ENCODE results near the gene MTR.

Gene MTR

DNA sequence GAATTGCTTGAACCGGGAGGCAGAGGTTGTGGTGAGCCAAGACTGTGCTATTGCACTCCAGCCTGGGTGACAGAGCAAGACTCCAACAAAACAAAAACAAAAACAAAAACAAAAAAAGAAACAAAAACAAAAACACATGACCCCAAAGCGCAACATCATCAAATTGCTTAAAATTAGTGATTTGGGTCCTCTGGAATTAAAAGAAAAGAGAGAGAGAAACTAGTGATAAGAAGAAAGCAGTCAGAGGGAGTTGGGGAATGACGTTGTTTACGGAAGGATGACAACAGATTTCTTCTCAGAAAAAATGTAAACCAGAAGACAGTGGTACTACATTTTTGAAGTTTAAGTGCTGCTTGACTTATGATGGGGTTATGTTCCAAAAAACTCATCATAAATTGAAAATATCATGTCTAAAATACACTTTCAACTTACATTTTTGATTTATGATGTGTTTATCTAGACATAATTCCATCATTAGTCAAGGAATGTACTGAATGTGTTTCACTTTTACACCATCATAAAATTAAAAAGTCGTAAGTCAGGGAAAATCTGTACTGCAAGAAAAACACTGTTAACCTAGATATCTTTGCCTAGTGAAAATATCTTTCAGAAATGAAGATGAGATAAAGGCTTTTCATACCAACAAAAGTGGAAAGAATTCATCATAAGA lies 121.2 kb downstream of the MTR start:
- TF ChIP-seq, protein P1, sequence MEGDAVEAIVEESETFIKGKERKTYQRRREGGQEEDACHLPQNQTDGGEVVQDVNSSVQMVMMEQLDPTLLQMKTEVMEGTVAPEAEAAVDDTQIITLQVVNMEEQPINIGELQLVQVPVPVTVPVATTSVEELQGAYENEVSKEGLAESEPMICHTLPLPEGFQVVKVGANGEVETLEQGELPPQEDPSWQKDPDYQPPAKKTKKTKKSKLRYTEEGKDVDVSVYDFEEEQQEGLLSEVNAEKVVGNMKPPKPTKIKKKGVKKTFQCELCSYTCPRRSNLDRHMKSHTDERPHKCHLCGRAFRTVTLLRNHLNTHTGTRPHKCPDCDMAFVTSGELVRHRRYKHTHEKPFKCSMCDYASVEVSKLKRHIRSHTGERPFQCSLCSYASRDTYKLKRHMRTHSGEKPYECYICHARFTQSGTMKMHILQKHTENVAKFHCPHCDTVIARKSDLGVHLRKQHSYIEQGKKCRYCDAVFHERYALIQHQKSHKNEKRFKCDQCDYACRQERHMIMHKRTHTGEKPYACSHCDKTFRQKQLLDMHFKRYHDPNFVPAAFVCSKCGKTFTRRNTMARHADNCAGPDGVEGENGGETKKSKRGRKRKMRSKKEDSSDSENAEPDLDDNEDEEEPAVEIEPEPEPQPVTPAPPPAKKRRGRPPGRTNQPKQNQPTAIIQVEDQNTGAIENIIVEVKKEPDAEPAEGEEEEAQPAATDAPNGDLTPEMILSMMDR (IDR thresholded peaks at IDR 0.05; ENCODE audit: extremely low read depth, missing control alignments): no peak
- DNase-seq (ENCODE audit: low spot score): no peak

DNA sequence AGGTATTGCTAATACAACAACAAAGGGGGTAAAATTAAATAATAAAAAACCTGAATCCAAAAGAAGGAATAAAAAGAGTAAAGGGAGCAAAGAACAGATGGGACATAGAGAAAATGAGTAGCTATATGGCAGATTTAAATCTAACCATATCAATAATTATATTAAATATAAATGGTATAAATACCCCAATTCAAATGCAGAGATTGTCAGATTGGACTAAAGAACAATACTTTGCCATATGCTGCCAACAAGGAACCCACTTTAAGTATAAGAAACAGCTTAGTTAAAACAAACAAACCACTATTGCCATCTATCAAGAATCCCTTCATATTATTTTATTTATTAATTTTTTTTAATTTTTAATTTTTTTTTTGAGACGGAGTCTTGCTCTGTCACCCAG lies 122.4 kb downstream of the MTR start:
- no peak for DNase-seq (ENCODE audit: low spot score)
- TF ChIP-seq, protein P1 (IDR thresholded peaks at IDR 0.05; ENCODE audit: extremely low read depth, missing control alignments): no peak

- DNase-seq (ENCODE audit: low spot score): no peak
These were observed 125.3 kb downstream of the MTR start for GRCh38 chr1:236920286-236920894.

GRCh38 chr1:236921610-236922009 lies 126.5 kb downstream of the MTR start:
- no peak for DNase-seq (ENCODE audit: low spot score)

More at GRCh38 chr1:236920286-236920894, 125.3 kb downstream of the MTR start:
- TF ChIP-seq, protein P1 (IDR thresholded peaks at IDR 0.05; ENCODE audit: extremely low read depth, missing control alignments): no peak

GRCh38 chr1:236922190-236922589 lies 127.1 kb downstream of the MTR start:
- no peak for DNase-seq (ENCODE audit: low spot score)
- TF ChIP-seq, protein P1 (IDR thresholded peaks at IDR 0.05; ENCODE audit: extremely low read depth, missing control alignments): no peak

More at GRCh38 chr1:236921610-236922009, 126.5 kb downstream of the MTR start:
- TF ChIP-seq, protein P1 (IDR thresholded peaks at IDR 0.05; ENCODE audit: extremely low read depth, missing control alignments): no peak

DNA sequence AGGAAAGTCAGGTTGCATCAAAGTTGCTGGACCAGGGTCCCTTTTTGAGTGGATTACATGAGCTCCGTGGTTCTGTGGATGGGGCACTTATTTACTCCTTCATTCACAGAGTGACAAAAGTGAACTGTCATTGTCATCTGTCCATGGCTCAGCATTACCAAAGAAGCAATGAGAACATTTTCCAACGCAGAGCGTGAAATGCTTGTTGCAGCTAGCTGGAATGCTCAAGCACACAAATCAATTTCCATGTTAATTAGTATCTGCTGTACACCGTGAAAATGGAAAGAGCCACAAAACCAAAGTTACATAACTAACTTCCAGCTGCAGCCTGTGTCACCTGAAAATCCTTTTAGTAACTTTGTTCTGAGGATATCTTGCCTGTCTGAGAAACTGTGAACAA lies 130.3 kb downstream of the MTR start:
- no peak for DNase-seq (ENCODE audit: low spot score)
- TF ChIP-seq, protein P1 (IDR thresholded peaks at IDR 0.05; ENCODE audit: extremely low read depth, missing control alignments): no peak

DNA sequence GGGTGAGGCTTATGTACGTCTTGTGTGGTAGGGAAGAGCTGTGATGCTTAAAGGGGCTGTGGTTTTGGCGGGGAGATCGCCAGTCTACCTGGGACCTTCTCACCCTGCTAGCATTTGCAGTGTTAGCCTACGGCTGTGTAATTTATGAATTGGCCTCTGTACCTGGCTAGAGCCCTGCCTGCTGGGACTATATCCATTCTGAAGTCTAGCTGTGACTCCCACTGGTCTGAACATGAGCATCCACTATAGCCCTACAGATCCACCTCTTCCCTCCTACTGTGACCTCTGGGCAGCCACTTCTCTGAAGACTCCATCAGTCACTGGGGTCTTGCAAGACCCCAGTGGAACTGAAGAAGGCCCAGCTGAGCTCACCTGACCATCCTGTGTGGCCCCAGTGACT lies 135.4 kb downstream of the MTR start:
- DNase-seq (ENCODE audit: low spot score): no peak
- TF ChIP-seq, protein P1 (IDR thresholded peaks at IDR 0.05; ENCODE audit: extremely low read depth, missing control alignments): no peak
